Measurements from ENCODE around the gene MS4A4A. TPM values are rescaled to one million over a fixed set of nuclear protein-coding genes. Genes with fewer than 3 reads are reported as not detected.
"Not testable (repeated sequence)": the region's sequence is repeated elsewhere in the genome, so short reads cannot be mapped to it uniquely, and the experiment has no call there.

MS4A4A gene
- total RNA-seq: not detected in 2 replicates

DNA sequence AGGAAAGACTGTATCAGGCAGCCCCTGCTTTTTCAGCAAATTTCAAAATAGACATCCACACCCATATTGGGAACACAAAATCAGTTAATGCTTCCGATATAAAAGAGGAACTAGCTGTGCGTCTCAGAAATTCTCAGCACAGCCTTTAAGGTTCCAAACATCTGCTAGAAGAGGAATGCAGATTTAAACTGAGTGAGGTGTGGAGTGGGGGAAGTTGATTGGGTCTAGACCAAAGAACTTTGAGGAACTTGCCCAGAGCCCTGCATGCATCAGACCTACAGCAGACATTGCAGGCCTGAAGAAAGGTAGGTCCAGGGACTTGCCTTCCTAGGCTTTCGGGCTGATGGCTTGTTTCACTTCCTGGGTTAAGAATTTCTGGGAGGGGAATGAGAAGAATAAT is at the start of gene MS4A4A:
TSS of gene MS4A4A (plus strand) at position 255 of the 400 bp plus-strand sequence. CDS start at position 265, 10 bp downstream.
- intact Hi-C loops (cut with micrococcal nuclease): no loop called here

DNA sequence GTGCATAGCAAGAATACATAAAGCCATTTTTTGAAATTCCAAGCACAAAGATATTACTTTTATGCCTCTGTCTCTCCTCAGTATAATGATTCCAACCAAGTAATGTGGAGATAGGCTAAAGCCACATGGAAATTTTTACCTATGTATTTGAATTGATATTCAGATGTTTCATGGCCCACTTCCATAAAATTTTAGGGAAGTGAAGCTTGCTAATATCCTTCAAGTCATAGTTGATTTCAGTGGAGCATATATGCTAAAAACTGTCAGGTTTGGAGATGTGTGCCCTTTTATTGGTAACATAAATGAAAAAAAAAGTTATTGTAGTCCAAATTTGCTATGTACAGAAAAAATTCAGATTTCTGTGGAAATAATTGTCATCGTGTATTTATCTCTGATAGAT is 49.8 kb upstream of the MS4A4A start:
- intact Hi-C loops (cut with micrococcal nuclease): no loop called here

DNA sequence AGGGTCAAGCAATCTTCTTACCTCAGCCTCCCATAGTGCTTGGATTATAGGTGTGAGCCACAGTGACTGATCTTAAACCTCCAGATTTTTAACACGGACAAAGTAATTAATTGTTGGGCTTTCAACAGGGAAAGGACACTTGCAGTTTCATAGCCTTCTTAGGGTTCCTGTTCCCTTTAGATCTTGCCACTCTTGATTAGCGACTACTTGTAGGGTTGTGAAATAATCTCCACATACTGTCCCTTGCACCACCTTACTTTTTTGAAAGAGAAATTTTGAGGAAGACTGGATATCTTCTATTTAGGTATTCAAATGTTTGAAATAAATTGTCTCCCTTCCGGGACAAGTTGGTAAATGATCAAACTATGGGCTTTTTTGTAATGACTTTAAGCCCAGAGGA is 45.1 kb upstream of the MS4A4A start:
- intact Hi-C loops (cut with micrococcal nuclease): no loop called here

DNA sequence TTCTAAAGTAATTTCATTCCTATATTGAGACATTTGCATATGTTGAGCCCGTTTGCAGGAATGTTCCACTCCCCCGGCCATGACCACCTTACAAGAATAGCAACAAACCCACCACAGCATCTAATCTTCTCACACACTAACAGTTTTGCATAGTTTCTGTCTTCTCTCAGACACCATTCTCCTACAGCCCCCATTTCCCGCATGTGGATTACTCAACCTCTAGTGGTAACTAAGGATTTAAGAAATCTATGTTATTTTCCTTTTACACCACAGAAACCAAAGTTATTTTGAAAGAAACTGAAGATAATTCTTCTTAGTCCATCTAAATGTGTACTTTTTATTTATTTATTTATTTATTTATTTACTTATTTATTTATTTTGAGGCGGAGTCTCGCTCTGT is 39.8 kb upstream of the MS4A4A start:
- intact Hi-C loops (cut with micrococcal nuclease): no loop called here

DNA sequence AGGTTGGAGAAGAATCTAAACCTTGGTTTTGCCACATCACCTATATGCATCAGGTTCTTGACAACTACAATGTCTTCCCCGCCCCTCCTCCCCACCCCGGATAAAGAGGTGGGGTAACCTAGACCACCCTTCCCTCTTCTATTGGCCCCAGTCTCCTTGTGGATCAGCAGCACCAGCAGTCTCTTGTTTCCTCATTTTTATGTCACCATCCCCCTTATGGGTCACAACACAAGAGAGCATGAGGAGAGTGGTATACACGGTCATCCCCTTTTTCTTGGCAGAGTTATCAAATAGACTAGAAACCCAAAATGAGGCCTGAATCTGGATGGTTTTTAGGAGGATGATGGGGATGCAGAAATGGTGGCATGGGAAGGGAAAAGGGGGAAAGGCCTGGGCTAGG is 38.7 kb upstream of the MS4A4A start:
- intact Hi-C loops (cut with micrococcal nuclease): no loop called here

DNA sequence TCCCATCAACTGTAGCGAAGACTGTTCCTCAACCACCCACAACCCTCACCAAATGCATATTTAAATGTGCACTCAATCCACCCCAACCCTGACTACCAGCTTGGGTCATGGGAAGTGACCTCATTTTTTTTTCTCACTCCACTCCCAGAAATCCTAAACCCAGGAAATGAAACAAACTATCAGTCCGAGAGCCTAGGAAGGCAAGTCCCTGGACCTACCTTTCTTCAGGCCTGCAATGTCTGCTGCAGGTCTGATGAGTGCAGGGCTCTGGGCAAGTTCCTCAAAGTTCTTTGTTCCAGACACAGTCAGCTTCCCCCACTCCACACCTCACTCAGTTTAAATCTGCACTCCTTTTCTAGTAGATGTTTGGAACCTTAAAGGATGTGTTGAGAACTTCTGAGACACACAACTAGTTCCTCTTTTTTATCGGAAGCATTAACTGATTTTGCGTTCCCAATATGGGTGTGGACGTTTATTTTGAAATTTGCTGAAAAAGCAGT is 37.7 kb upstream of the MS4A4A start, which contains the start of gene MS4A4E:
TSS of gene MS4A4E (minus strand) at position 398 of the 500 bp plus-strand sequence. CDS start 13,082 bp downstream, outside the sequence.
- intact Hi-C loops (cut with micrococcal nuclease): no loop called here

DNA sequence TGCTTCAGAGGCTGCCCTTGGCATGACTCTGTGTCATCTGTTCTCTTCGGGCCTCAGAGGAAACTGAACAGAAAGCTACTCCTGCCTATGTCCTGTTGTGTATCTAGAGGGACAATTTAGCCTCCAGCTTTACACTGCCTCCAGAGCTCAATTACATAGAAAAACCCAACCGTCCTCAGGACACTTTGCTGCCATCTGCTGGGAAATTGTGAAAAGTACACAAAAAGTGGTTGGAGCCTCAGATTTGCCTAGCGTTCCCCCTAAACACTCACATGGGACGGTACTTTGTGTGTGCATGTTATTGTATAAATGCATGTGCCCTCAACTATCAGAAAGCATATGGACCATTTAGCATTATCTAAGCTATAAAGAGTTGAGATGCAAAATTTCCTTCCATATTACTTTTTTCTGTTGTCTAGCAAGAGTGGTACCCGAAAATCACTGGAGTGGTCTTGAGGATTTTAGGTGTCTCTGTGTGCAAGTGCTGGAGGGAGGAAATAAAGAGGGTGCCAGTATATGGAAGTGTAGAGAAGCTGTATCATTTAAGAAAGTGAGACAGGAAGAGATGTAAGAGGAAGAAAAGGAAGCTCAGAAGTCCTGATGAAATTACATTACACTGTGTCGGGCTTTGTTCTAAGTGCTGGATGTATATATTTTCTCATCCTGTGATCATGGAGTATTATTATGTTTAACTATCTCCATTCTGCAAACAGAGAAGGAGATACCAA is 28.8 kb upstream of the MS4A4A start:
- intact Hi-C loops (cut with micrococcal nuclease): no loop called here

DNA sequence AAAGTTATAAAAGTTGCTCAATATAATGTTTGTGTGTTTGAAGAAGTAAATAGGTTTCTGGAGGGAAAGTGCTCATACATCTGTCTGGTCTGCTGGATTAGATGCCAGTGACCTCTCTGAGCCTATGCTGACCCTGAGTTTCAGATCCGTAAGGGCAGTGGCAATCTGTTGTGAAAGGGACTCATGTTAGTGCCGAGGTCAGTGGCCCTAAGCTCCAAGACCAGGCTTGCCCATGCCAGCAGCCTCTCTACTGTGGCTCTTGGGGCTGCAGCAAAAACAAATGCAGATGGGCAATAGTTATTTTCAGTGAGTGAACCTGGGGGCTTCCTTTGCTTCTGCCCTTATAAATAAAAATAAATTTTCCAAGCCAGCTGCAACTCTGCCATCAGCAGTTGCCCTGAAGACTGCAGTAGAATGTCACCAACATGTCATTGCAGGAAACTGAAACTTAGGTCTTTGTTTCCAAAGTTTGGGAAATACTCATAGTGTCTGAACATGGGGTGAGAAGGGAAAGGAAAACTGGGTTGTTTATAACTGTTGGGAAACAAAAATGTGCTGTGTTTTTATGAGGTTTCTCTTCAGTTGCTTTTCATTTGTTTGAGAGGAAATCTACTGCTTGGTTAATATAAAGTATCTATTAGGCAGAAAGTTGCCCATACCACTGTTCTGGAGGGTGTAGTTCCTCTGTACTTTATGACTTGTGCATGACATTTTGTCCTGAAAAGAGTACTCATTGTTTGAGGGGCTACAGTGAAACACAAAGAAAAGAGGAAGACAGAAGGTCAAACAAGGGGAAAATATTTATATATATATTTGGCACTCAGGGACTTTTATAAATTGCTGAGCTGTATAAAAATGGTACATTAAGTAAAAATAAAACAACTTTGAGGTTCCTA is 28.0 kb upstream of the MS4A4A start:
- intact Hi-C loops (cut with micrococcal nuclease): no loop called here

DNA sequence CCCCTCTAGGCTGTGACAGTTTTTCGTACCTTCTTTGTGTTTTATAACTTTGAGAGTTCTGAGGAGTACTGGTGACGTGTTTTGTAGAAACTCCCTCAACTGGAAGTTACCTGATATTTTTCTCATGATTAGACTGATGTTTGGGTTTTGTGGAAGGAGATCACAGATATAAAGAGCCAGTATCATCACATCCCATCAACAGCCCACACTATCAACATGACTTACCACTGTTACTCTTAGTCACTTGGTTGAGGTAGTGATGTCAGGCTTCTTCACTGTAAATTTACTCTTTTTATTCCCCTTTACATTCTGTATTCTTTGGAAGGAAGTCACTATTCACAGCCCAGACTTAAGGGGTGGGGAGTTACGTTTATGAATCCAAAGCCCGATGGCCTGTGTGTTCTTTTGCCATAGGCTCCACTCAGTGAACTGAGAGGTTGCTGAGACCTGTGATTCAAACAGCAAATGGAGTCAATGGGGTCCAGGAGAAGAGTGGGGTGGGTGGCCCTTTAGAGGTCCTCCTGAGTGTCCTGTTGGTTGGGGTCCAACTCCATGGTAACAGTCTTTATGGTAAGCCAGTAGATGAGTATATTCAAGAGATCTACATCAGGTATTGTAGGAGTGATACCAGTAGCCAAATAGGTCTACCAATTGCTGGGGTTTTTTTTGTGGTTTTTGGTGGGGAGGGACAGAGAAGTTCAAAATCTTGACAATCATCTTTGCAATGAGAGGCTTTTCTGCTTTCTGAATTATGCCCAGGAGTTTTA is 22.3 kb upstream of the MS4A4A start:
- intact Hi-C loops (cut with micrococcal nuclease): no loop called here

DNA sequence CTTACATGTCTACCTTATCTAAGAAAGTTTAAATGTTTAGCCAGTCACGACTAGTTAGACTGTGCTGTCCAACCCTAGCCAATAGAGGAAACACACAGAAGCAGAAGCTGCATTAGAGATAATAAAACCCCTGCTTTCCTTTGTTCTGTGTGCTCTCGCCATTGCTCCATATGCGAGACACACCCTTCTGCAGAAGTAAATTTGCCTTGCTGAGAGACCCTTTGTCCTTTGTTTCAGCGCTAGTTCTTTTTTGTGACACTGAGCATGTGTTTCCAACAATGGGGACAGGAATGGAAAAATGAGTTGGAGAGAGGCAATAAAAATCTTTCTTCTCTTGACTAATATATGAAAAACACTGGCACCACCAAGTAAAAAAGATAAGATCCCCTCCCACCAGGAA is 19.5 kb upstream of the MS4A4A start:
- intact Hi-C loops (cut with micrococcal nuclease): no loop called here

DNA sequence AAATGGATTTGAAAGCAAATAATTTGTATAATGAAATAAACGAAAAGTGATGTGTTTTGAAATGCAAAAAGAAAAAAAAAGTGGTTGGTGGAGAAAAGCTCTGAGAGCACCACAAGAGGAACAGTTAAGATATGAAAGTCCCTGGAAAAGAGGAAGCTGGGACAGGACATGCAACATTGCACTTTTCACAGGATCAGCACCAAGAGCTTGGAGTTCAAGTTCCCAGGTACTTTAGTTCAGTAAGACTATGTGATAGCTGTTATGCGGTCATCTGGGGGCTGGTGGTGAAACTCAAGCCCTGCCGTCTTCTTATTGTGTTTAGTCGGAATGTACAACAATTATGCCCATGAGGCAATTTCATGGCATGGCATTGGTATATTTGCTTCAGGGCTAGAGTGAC is 17.1 kb upstream of the MS4A4A start:
- intact Hi-C loops (cut with micrococcal nuclease): no loop called here

DNA sequence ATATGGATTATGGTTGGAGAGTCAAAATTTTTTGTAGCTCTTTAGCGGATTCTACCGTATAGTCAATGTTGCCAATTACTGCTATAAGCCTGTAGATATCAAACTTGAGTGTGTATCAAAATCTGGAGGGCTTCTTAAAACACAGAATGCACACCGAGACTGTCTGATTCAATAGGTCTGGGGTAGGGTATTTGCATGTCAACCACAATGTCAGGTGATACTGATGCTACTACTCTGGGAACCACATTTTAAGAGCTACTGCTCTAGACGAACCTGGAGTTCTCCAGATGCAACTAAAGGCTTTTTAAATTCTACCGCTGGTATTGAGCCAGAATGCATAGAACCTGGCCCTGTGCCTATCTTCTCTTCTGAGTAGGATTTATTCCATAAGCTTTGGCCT is 15.8 kb upstream of the MS4A4A start:
- intact Hi-C loops (cut with micrococcal nuclease): loop anchor here (1.0 to 5.0 kb wide), 3 partner anchors 355 to 441 kb away; no protein-coding TSS in a partner anchor

DNA sequence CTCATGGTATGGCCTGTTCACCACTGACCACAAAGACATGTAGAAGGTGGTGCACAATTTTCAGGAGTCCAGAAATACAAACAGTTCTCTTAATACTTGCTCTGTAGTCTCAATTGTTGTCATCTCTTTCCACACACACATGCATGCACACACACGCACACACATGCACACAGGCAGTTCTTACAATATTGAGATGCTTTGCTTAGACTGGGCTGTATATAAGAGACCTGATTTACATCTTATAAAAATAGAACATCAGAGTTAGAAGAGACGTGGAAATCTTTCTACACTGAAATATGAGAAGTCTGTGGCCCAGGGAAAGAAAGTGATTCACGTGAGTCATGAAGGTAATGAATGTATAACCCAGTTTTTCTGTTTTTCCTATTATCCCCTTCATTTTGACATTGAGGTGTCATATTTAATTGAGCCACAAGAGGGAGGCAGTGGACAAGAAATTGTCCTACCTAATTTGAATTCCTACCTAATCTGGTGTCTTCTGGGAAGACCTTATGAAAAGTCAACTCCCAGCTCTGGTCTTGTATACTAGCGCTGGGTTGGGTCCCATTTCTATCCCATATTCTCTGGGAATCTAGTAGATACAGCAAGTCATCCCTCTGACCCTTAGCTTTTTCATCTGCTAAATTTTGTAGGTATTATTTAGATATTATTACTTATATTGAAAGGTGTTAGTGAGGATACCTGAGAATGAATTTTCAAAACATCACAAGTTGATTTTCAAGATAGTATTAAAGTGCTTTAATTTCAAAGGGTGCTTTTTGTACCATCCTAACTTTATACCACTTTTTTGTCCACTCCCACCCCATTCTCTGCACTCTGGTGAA is 14.9 kb upstream of the MS4A4A start:
- intact Hi-C loops (cut with micrococcal nuclease): loop anchor here (1.0 to 5.0 kb wide), 3 partner anchors 354 to 442 kb away; no protein-coding TSS in a partner anchor

DNA sequence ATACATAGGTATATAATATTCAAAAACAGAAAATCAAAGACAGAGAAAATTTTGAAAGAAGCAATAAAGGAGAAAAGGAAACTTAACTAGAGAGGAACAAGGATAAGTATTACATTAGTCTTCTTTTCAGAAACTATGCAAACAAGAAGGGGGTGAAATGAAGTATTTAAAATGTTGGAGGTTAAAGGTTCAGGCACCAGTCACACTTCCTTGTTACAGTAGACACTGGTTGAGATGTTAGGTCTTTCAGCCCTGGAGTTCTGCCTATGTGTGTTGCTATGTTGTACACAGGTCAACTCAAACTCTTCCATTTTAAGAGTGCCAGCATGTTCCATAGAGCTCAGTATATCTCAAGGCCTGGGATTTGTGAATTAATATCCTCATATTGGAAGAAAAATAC is 6.0 kb upstream of the MS4A4A start:
- intact Hi-C loops (cut with micrococcal nuclease): no loop called here

DNA sequence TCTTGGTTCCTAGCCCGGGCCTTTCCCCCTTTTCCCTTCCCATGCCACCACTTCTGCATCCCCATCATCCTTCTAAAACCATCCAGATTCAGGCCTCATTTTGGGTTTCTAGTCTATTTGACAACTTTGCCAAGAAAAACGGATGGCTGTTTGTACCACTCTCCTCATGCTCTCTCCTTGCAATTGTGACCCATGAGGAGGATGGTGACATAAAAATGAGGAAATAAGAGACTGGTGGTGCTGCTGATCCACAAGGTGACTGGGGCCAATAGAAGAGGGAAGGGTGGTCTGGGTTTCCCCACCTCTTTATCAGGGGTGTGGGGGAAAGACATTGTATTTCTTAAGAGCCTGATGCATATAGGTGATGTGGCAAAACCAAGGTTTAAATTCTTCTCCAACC is 1.0 kb downstream of the MS4A4A start:
- intact Hi-C loops (cut with micrococcal nuclease): no loop called here

DNA sequence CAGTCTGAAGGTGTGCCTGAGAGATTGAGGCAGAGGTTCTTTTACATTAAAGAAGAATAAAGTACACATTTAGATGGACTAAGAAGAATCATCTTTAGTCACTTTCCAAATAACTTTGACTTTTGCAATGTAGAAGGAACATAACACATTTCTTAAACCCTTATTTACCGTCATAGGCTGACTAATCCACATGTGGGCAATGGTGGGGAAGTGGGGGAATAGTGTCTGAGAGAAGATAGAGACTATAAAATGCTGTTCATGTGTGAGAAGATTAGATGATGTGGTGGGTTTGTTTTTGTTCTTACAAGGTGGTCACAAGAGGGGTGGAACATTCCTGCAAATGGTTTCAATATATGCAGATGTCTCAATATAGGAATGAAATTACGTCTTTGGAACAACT is 1.8 kb downstream of the MS4A4A start:
- intact Hi-C loops (cut with micrococcal nuclease): no loop called here

DNA sequence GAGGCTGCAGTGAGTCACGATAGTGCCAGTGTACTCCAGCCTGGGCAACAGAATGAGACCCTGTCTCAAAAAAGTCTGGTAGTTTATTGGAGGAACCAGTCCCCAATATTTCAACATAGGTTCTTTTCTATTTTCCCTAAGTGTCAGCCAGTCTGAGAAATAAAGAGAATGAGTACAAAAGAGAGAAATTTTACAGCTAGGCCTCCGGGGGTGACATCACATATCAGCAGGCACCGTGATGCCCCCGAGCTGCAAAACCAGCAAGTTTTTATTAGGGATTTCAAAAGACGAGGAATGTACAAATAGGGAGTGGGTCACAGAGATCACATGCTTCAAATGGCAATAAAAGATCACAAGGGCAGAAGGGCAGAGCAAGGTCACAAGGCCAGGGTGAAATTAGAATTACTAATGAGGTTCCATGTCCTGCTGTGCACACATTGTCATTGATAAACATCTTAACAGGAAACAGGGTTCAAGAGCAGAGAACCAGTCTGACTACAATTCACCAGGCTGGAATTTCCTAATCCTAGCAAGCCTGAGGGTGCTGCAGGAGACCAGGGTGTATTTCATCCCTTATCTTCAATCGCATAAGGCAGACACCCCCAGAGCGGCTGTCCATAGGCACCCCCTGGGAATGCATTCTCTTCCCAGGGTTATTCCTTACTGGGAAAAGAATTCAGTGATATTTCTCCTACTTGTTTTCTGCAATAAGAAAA is 5.1 kb downstream of the MS4A4A start:
- intact Hi-C loops (cut with micrococcal nuclease): not testable (repeated sequence)

DNA sequence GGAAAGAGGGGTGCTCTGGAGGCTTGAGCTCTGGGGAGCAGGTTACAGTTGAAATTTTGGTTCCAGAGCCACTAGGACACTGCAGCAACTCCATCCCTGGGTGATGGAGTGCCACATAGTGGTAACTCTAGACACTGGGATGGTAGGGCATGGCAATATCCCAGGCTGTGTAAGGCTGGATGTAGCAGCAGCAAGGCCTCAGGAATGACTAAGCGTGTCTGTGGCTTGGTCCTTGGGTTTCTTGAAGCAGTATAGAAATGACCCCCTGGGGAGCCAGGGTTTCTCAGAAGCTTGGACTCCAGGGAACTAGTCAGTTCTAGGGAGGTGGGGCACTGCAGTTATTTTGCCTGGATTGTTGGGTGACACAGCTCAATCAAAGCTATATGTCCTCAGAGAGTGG is 8.1 kb downstream of the MS4A4A start:
- intact Hi-C loops (cut with micrococcal nuclease): no loop called here

DNA sequence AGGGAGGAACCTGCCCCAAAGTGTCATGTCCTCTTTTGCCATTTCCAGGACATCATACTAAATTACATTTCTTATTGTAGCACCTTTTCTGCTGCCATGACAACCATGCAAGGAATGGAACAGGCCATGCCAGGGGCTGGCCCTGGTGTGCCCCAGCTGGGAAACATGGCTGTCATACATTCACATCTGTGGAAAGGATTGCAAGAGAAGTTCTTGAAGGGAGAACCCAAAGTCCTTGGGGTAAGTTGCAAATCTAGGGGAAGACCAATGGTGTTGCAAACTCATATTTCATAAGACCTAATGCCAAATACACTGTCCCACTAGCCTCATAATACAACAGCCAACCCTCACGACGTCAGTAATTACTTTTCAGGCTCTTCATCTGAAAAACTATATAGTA is 11.7 kb downstream of the MS4A4A start:
- intact Hi-C loops (cut with micrococcal nuclease): no loop called here

DNA sequence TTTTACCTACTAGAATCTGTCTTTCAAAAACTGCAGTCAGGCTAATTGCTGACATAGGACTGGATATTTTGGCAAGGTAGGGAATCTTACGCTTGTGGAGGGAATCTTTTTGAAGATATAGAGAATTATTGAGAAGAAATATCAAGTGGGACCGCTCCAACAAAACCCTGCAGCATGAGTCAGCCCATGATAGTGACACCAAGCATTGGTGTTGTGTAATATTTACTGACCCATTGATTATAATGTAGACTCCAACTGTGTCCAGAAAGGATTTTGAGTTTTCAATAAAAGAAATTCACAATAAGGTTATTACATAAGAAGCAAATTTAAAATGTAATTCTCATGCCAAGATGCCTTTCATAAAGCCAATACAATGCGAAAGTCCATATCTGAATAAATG is 20.7 kb downstream of the MS4A4A start:
- intact Hi-C loops (cut with micrococcal nuclease): no loop called here

Measured in T-helper 1 cell treated with Interleukin-12 subunit alpha and Interleukin-12 subunit beta and Interleukin-4 antibody, amounts not matched to agents 30 ng/mL and 1 ng/mL, for 36 hours (primary cell).